Measurements from ENCODE around the gene TMEM95.

TMEM95 gene

GRCh38 chr17:7351665-7352502 is 3.1 kb upstream of the TMEM95 start, which contains the start of gene KCTD11:
Gene KCTD11, plus strand, starts transcription at chr17:7352162.
- ChIA-PET CTCF (interaction anchor here (0.7 to 5.4 kb wide), 7 partner anchors 10 to 209 kb away, joined by 3 to 67 read pairs (median 7); partner anchors contain the start of genes FGF11, PLSCR3, SENP3 and TMEM102), POLR2A (interaction anchor here (0.6 to 2.0 kb wide), 5 partner anchors 22 to 236 kb away, joined by 3 to 11 read pairs (median 3); partner anchors contain the start of genes NEURL4, POLR2A and SLC2A4)
- TF ChIP-seq CTCF (IDR thresholded peaks at IDR 0.05; ENCODE audit: insufficient read depth, low read length, missing control alignments) = peak; percentile 75
- DNase-seq (ENCODE audit: low read depth, low spot score) = peak; percentile 62
- peak within 1 kb of the TSS; percentile 96 for H3K4me3 ChIP-seq (ENCODE audit: low read depth, low read length)

- ChIA-PET POLR2A (interaction anchor here (0.5 to 2.7 kb wide), 2 partner anchors 73 to 132 kb away, joined by 3 to 10 read pairs; partner anchors contain the start of gene POLR2A), CTCF (interaction anchor here (0.7 to 5.4 kb wide), 4 partner anchors 10 to 208 kb away, joined by 4 to 67 read pairs (median 34); partner anchors contain the start of genes FGF11, SENP3 and TMEM102)
- H3K4me3 ChIP-seq (ENCODE audit: low read depth, low read length) = peak overlapping the region; percentile 96
- no peak for TF ChIP-seq CTCF (IDR thresholded peaks at IDR 0.05; ENCODE audit: insufficient read depth, low read length, missing control alignments)
- no peak for DNase-seq (ENCODE audit: low read depth, low spot score)
Observed at GRCh38 chr17:7352503-7352889, 2.5 kb upstream of the TMEM95 start.

- H3K4me3 ChIP-seq (ENCODE audit: low read depth, low read length) = peak overlapping the region; percentile 96
Observed at GRCh38 chr17:7352910-7353635, 1.9 kb upstream of the TMEM95 start.

GRCh38 chr17:7354262-7354843 is 603 bp upstream of the TMEM95 start:
- CTCF ChIA-PET = interaction anchor here (0.9 to 5.4 kb wide), 10 partner anchors 8 to 207 kb away, joined by 3 to 67 read pairs (median 10); partner anchors contain the start of genes FGF11, SENP3, SPEM2 and TMEM102
- DNase-seq (ENCODE audit: low read depth, low spot score) = no peak
- POLR2A ChIA-PET = interaction anchor here (1.1 to 2.7 kb wide), 2 partner anchors 26 to 130 kb away, joined by 3 to 10 read pairs; partner anchors contain the start of gene POLR2A
- no peak for TF ChIP-seq CTCF (IDR thresholded peaks at IDR 0.05; ENCODE audit: insufficient read depth, low read length, missing control alignments)
- H3K4me3 ChIP-seq (ENCODE audit: low read depth, low read length) = peak overlapping the region; percentile 9; the same call in 1 of the 2 replicates

More at GRCh38 chr17:7352910-7353635, 1.9 kb upstream of the TMEM95 start:
- no peak for DNase-seq (ENCODE audit: low read depth, low spot score)
- POLR2A ChIA-PET = interaction anchor here (0.5 to 2.7 kb wide), 2 partner anchors 74 to 131 kb away, joined by 3 to 10 read pairs; partner anchors contain the start of gene POLR2A
- no peak for TF ChIP-seq CTCF (IDR thresholded peaks at IDR 0.05; ENCODE audit: insufficient read depth, low read length, missing control alignments)
- CTCF ChIA-PET = interaction anchor here (1.2 to 5.4 kb wide), 5 partner anchors 9 to 208 kb away, joined by 4 to 67 read pairs (median 42); partner anchors contain the start of genes FGF11, SENP3 and TMEM102

GRCh38 chr17:7355573-7355972 is 617 bp downstream of the TMEM95 start:
- POLR2A ChIA-PET = interaction anchor here (0.8 to 1.1 kb wide), 4 partner anchors 25 to 205 kb away, joined by 3 to 4 read pairs (median 3); no protein-coding TSS in a partner anchor
- TF ChIP-seq CTCF (IDR thresholded peaks at IDR 0.05; ENCODE audit: insufficient read depth, low read length, missing control alignments) = no peak
- H3K4me3 ChIP-seq (ENCODE audit: low read depth, low read length) = no peak overlapping the region
- CTCF ChIA-PET = interaction anchor here (0.7 to 5.4 kb wide), 31 partner anchors 9 to 234 kb away, joined by 3 to 67 read pairs (median 5); partner anchors contain the start of genes ACAP1, FGF11, NLGN2 and SENP3
- no peak for DNase-seq (ENCODE audit: low read depth, low spot score)

Measured in AG04449 (cell line).